Neural cell (in vitro differentiated cells): ENCODE results near the gene ATG4D.
"Not testable (repeated sequence)": the region's sequence is repeated elsewhere in the genome, so short reads cannot be mapped to it uniquely, and the experiment has no call there.

Experiments
- POLR2AphosphoS5 ChIP-seq: IDR thresholded peaks from 2 replicates; pipeline ENCODE4 v1.6.1; 2012
- TAF1 ChIP-seq: IDR thresholded peaks from 2 replicates; pipeline ENCODE4 v1.6.1; 2012; ENCODE audit warnings: low read depth
- TF ChIP-seq, protein P1 (sequence below): fragments of 450-650 bp; IDR thresholded peaks from 2 replicates; pipeline ENCODE4 v1.5.1; 2014; ENCODE audit warnings: antibody characterized with exemption, mild to moderate bottlenecking, moderate library complexity; ENCODE audit not compliant: poor library complexity, severe bottlenecking

- TF ChIP-seq, protein P1, sequence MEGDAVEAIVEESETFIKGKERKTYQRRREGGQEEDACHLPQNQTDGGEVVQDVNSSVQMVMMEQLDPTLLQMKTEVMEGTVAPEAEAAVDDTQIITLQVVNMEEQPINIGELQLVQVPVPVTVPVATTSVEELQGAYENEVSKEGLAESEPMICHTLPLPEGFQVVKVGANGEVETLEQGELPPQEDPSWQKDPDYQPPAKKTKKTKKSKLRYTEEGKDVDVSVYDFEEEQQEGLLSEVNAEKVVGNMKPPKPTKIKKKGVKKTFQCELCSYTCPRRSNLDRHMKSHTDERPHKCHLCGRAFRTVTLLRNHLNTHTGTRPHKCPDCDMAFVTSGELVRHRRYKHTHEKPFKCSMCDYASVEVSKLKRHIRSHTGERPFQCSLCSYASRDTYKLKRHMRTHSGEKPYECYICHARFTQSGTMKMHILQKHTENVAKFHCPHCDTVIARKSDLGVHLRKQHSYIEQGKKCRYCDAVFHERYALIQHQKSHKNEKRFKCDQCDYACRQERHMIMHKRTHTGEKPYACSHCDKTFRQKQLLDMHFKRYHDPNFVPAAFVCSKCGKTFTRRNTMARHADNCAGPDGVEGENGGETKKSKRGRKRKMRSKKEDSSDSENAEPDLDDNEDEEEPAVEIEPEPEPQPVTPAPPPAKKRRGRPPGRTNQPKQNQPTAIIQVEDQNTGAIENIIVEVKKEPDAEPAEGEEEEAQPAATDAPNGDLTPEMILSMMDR, result not testable (repeated sequence)
- not testable (repeated sequence) for TF ChIP-seq POLR2AphosphoS5, TAF1
Observed at GRCh38 chr19:10539016-10539415, 4.7 kb upstream of the ATG4D start.
